VCaP (cell line): ENCODE results near the gene SYNPR.

Source experiments
- H3K27ac ChIP-seq: fragments of 450-650 bp; 2 replicates; pipeline ENCODE4 v1.5.1; 2017
- CTCF ChIP-seq: fragments of 450-650 bp; conservative IDR thresholded peaks from 2 replicates; pipeline ENCODE4 v1.5.1; 2017; ENCODE audit warnings: mild to moderate bottlenecking, moderate library complexity

The SYNPR gene

GRCh38 chr3:63644212-63644797, 366.2 kb downstream of the SYNPR start:
- no peak for TF ChIP-seq CTCF
- H3K27ac ChIP-seq, result peak overlapping the region; percentile 56

- peak overlapping the region; percentile 56 for H3K27ac ChIP-seq
Observed at GRCh38 chr3:63644928-63645781, 367.0 kb downstream of the SYNPR start.

GRCh38 chr3:63652066-63652725, 374.1 kb downstream of the SYNPR start, which contains the start of gene SNTN:
SNTN (plus strand) TSS chr3:63652675; CDS start chr3:63652688, 13 bp downstream.
- no peak for TF ChIP-seq CTCF
- no peak within 1 kb of the TSS for H3K27ac ChIP-seq

GRCh38 chr3:63654211-63654610, 376.1 kb downstream of the SYNPR start:
- no peak for TF ChIP-seq CTCF
- no peak overlapping the region for H3K27ac ChIP-seq

- no peak for TF ChIP-seq CTCF
- H3K27ac ChIP-seq, result no peak overlapping the region
Observed at GRCh38 chr3:63654931-63655330, 376.8 kb downstream of the SYNPR start.

- H3K27ac ChIP-seq, result no peak overlapping the region
- no peak for TF ChIP-seq CTCF
Observed at GRCh38 chr3:63655519-63655918, 377.4 kb downstream of the SYNPR start.

- no peak overlapping the region for H3K27ac ChIP-seq
Observed at GRCh38 chr3:63656786-63657185, 378.7 kb downstream of the SYNPR start.

More at GRCh38 chr3:63656786-63657185, 378.7 kb downstream of the SYNPR start:
- no peak for TF ChIP-seq CTCF
